Measurements from ENCODE around the gene KLK7.
"Not testable (repeated sequence)": the region's sequence is repeated elsewhere in the genome, so short reads cannot be mapped to it uniquely, and the experiment has no call there.

KLK7 gene

GRCh38 chr19:51010066-51010795 is 26.5 kb upstream of the KLK7 start:
- DNase-seq (ENCODE audit: low spot score): no peak

GRCh38 chr19:51009061-51009891 is 25.6 kb upstream of the KLK7 start:
- DNase-seq (ENCODE audit: low spot score): no peak

GRCh38 chr19:51007488-51007887 is 23.8 kb upstream of the KLK7 start:
- no peak for DNase-seq (ENCODE audit: low spot score)

GRCh38 chr19:51006406-51006805 is 22.7 kb upstream of the KLK7 start:
- no peak for DNase-seq (ENCODE audit: low spot score)

GRCh38 chr19:51005248-51005647 is 21.5 kb upstream of the KLK7 start:
- DNase-seq (ENCODE audit: low spot score): no peak

GRCh38 chr19:51003316-51003715 is 19.6 kb upstream of the KLK7 start:
- DNase-seq (ENCODE audit: low spot score): no peak

GRCh38 chr19:51002542-51003311 is 19.0 kb upstream of the KLK7 start:
- peak; percentile 59 for DNase-seq (ENCODE audit: low spot score)

- DNase-seq (ENCODE audit: low spot score): no peak
These were observed 18.4 kb upstream of the KLK7 start for GRCh38 chr19:51002089-51002532.

- no peak for DNase-seq (ENCODE audit: low spot score)
These were observed 17.8 kb upstream of the KLK7 start, which contains the start of gene KLK8 for GRCh38 chr19:51001515-51001914. Gene KLK8, minus strand, starts transcription at chr19:51001604. Its CDS starts 437 bp downstream, at chr19:51001167.

GRCh38 chr19:51000981-51001380 is 17.3 kb upstream of the KLK7 start:
- DNase-seq (ENCODE audit: low spot score): no peak

- no peak for DNase-seq (ENCODE audit: low spot score)
These were observed 16.7 kb upstream of the KLK7 start for GRCh38 chr19:51000426-51000825.

- DNase-seq (ENCODE audit: low spot score): no peak
These were observed 15.0 kb upstream of the KLK7 start for GRCh38 chr19:50998686-50999085.

- no peak for DNase-seq (ENCODE audit: low spot score)
These were observed 14.3 kb upstream of the KLK7 start for GRCh38 chr19:50998061-50998460.

GRCh38 chr19:50994129-50994528 is 10.4 kb upstream of the KLK7 start:
- no peak for DNase-seq (ENCODE audit: low spot score)

GRCh38 chr19:50992666-50993035 is 8.9 kb upstream of the KLK7 start:
- no peak for DNase-seq (ENCODE audit: low spot score)

GRCh38 chr19:50984416-50984815 is 699 bp upstream of the KLK7 start:
- not testable (repeated sequence) for DNase-seq (ENCODE audit: low spot score)

- DNase-seq (ENCODE audit: low spot score): no peak
These were observed 1.5 kb downstream of the KLK7 start for GRCh38 chr19:50982186-50982585.

GRCh38 chr19:50981587-50982146 is 2.0 kb downstream of the KLK7 start:
- DNase-seq (ENCODE audit: low spot score): no peak

- DNase-seq (ENCODE audit: low spot score): no peak
These were observed 3.5 kb downstream of the KLK7 start for GRCh38 chr19:50980208-50980607.

- no peak for DNase-seq (ENCODE audit: low spot score)
These were observed 4.0 kb downstream of the KLK7 start for GRCh38 chr19:50979758-50980157.

GRCh38 chr19:50978772-50979390 is 4.8 kb downstream of the KLK7 start:
- no peak for DNase-seq (ENCODE audit: low spot score)

- no peak for DNase-seq (ENCODE audit: low spot score)
These were observed 6.1 kb downstream of the KLK7 start for GRCh38 chr19:50977626-50978025.

Data from hematopoietic multipotent progenitor cell treated with erythropoietin and hydrocortisone succinate and interleukin-3 and kit ligand, for 15 days (in vitro differentiated cells).